Measurements from ENCODE around the gene AGAP1. TPM values are rescaled to one million over a fixed set of nuclear protein-coding genes. Genes with fewer than 3 reads are reported as not detected.

Gene AGAP1
- total RNA-seq, 1 donor from 2014 or later, result 27.5 TPM

DNA sequence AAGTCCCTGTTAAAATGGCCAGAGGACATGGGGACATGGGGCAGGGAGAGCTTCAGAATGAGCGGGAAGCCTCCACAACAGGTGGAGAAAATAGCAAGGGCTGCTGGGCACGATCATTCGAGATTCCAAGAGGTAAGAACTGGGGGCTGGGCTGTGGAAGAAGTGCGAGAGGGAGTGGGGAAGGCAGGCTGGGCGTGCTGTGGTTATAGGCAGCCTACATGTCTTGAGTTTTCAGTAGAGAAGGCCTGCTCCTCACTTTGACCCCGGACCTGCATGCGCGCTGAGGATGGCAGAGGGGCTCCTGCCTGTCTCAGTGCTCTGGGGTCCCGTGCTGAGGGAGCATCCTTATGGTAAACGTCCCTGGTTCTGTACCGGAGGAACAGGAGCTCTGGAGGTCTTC lies 115.5 kb downstream of the AGAP1 start:
- no peak for DNase-seq

DNA sequence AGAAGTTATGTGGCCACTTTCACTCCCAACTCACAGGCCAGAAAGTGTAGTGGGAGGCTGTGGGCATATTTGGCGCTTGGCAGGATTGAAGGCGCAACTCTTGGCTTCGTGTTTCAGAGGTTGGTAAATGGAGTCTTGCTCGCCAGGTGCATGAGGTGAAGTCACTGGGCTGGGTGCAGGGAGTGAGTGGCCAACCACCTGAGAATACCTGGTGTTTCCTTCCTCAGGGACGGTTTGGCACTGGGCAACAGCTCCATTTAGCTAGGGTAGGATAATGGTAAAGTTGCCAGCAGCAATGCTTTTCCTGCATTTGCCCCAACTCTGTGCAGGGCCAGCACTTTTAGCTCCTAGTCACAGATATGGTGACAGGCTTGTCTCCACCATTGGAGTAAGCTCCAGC lies 115.9 kb downstream of the AGAP1 start:
- no peak for DNase-seq

DNA sequence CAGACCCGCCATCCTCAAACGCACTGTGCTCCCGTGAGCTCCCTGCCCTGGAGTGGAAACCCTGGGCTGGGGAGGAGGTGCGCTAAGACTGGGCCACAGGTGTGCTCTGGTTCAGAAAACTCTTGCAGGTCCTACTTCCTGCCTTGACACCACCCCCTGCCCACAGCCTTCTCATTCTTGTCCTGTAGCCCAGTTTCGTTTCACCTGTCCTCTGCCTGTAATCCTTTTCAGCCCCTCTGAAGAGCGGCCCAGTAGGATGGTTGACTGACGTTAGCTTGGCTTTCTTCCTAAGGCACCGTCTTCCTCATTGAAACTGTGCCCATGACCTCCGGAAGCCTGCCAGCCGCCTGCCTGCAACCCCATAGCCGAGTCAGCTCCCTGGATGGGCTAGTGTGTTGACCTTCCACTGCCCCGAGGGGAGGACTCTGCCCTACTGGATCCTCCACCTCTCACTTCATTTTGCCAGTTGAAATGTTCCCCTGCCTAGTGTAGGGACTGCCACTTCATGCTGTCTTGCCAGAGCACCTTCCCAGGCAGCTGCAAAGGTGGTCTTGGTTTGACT lies 116.9 kb downstream of the AGAP1 start:
- no peak for DNase-seq

DNA sequence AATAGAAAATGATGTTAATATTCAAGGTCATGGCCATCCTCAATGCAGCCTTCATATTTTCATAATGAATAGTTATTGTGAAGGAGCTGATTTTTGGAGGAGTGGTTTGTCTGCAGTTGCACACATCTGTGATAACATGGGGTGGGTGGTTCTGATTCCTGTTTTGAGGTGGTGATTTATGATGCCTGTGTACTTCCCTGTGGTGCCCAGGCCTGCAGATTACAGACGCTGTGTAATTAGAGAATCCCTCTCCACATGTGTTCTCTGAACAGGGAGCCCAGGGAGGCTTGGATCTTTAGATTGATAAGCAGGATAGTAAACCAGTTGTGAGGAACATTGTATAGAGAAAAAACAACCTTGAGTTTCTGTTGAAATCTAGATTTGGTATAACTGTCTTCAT lies 117.5 kb downstream of the AGAP1 start:
- DNase-seq, result no peak

GRCh38 chr2:235611756-235612155 lies 117.9 kb downstream of the AGAP1 start:
- no peak for DNase-seq

- DNase-seq, result no peak
Measured at GRCh38 chr2:235612181-235612950, 118.5 kb downstream of the AGAP1 start.

GRCh38 chr2:235613649-235614048 lies 119.8 kb downstream of the AGAP1 start:
- no peak for DNase-seq

GRCh38 chr2:235614176-235614860 lies 120.5 kb downstream of the AGAP1 start:
- no peak for DNase-seq

DNA sequence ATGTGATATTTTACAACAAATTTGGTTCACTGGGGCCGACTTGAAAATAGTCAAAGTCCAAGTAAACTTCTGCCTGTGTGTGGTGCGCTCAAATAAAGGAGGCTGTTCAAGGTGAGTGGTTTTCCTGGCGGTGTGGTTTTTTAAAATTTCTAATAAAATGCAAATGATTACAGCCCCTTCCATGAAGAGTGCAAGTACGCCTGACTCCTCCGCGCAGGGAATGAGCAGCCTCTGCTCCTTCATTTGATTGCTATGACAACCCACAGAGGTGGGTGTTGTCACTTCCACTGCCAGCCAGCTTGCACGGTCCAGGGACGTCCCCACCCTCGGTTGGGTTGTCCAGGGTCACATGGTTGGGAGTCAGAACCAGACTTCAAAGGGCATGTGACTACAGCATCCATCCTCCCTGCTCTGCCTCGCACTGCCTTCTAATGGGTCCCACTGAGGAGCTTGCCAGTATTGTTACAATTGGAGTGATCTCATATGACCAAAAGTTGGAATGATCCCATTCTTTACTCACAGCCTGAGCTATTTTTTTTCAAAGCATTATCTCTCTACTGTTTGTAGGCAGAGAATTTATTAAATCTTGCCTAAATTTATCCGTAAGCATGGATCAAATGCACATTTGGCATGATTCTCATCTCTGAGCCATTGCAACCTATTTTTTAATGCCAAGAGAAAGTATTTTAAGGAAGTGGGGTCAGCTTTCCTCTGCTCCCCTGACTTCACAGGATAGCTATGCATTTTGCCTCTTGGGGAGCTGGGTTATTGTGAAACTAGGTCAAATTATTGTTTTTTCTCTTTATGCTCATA lies 121.3 kb downstream of the AGAP1 start:
- peak; percentile 84 for DNase-seq

GRCh38 chr2:235616885-235617284 lies 123.0 kb downstream of the AGAP1 start:
- DNase-seq, result no peak

DNA sequence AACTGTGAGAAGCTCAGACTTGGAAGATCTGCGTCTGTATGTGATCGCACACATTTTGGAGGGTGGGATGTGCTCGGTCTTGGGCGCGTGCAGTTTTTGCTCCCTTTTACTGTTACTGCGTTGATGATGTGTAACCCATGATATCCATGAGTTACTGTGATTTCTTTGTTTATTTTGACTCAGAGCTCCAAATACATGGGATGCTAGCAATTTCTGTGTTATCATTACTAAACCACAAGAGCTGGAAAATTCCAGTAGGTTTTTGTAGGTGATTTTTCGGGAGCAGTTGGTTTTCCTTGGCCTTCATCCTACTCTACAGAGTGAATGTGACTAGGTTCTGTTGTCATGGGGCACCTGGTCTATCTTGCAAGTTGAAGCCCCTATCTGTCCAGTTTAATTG lies 124.2 kb downstream of the AGAP1 start:
- no peak for DNase-seq

DNA sequence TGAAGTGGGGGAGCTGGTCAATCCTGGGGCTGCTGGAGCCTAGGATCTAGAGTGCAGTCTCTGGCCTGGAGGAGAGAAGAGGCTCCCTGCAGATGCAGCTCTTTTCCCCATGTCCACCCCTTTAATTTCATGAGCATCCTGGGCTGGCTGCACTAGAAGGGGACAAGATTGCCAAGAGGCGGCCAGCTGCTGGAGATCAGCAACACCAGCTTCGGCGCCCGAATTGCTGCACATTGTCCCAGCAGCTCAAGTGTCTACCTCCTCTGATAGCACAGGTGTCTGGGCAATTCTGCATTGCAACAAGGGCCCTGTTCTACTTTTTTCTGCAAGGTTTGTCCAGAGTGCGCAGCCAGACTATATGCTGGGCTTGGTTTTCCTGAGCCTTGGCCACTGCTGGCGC lies 125.7 kb downstream of the AGAP1 start:
- DNase-seq, result no peak

DNA sequence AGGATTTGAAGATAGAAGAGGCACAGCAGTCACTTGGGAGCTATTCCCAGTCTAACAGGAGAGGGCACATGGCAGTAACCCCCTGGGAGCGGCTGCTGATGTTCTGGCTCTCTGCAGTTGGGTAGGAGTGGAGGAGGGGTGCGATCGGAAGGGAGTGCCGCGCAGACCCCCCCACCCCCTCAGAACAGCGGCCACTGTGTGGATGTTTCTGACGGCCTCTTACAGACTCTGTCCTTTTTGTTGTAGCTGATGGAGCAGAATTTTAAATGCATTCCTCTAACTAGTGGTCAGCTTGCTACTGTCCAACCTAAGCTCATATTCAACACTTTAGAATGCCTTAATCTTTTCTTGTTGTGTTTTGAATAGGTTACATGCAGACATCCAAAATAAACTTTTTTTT lies 127.9 kb downstream of the AGAP1 start:
- no peak for DNase-seq

DNA sequence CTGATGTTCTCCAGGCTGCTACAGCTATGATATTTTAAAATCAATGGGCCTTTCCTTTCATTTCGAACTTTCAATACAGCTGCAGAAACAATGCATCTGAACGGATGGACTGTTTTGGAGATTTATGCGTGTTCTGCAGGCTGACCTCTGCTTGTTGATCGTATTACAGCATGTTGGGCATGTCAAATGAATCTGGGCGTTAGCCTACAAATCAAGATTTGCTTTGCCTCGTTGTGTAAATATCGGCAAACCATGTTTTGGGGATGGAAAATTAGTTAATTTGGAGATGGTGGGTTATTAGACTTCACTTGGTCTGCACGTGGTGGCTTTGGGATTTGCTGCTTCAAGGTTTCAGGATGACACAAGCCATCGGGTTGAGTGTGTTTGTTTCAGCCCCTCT lies 129.3 kb downstream of the AGAP1 start:
- DNase-seq, result no peak

GRCh38 chr2:235623752-235624151 lies 129.9 kb downstream of the AGAP1 start:
- DNase-seq, result no peak

- no peak for DNase-seq
Measured at GRCh38 chr2:235626658-235627057, 132.8 kb downstream of the AGAP1 start.

- DNase-seq, result no peak
Measured at GRCh38 chr2:235627682-235628081, 133.8 kb downstream of the AGAP1 start.

GRCh38 chr2:235630718-235631296 lies 137.0 kb downstream of the AGAP1 start:
- DNase-seq, result no peak

DNA sequence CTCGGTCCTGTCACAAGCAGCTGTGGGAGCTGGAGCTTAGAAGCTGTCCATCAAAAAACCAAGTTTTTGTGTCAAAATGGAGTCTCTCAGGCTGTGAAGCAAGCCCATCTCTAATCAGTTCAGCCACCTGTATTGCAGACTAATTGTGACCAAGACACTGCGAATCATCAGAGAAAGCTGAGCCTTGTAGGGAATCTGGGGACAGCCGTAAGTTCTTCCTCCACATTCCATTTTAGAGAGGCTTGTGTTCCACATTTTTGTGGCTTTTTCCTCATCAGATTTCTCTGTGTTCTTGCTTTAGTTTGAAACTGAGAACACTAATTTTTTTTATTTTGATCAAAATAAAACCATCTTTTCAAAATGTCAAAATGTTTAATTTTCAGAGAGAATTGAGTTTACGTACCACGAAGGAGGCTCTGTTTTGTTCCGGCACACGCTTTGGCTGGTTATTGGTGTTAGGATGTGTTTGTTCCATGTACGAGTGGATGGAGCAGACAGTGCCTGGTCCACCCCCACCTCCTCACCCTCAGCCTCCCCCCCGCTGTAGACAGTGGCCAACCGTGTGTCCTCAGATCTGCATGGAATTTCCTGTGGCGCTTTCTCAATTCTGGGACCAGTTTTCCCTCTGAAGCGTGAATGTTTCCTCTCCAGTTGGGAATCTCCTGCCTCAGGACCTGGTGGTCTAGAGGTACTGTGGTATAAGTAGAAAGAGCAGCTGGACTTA lies 140.8 kb downstream of the AGAP1 start:
- DNase-seq, result no peak

DNA sequence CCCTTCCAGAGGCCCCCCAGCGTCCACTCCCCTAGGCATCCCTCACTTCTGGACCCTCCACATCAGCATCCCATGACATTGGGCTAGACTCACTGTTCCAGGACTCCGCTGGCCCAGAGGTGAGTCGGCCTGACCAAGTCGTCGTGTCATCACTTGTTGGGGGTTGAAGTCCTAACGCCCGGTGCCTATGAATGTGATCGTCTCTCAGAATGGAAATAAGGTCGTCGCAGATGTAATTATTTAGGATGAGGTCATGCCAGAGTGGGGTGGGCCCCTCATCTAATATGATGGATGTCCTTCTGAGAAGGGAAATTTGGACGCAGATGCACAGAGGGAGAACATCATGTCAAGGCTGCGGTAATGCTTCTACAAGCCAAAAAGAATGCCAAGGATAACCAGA lies 142.7 kb downstream of the AGAP1 start:
- no peak for DNase-seq

- no peak for DNase-seq
Measured at GRCh38 chr2:235637896-235638295, 144.1 kb downstream of the AGAP1 start.
